GM12874 (cell line): ENCODE results near the gene SLC25A29.

Source experiments
- TF ChIP-seq, protein P1 (sequence below): IDR thresholded peaks from 2 replicates; pipeline ENCODE4 v1.5.1; 2011; ENCODE audit warnings: low read depth, mild to moderate bottlenecking, control low read depth, low read length, moderate library complexity; ENCODE audit not compliant: insufficient read depth

The SLC25A29 gene

DNA sequence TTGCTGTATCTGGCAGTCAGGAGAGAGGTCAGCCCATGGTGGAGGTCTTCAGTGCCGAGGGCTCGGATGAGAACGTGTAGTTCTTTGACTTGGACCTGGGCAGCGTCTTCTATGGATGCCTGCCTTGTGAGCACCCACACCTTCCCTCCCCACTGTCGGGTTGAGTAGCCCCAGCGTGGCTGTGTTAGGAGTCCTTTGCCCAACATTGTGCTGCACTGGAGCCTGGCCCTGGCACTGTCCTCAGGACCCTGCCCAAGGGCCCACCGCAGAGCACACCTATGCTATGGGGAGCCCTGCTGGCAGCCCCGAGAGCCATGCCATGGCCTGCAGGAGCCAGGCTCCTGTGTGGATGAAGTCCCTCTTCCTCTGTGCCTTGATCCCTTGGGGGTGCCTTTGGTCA lies 26.7 kb downstream of the SLC25A29 start:
- TF ChIP-seq, protein P1, sequence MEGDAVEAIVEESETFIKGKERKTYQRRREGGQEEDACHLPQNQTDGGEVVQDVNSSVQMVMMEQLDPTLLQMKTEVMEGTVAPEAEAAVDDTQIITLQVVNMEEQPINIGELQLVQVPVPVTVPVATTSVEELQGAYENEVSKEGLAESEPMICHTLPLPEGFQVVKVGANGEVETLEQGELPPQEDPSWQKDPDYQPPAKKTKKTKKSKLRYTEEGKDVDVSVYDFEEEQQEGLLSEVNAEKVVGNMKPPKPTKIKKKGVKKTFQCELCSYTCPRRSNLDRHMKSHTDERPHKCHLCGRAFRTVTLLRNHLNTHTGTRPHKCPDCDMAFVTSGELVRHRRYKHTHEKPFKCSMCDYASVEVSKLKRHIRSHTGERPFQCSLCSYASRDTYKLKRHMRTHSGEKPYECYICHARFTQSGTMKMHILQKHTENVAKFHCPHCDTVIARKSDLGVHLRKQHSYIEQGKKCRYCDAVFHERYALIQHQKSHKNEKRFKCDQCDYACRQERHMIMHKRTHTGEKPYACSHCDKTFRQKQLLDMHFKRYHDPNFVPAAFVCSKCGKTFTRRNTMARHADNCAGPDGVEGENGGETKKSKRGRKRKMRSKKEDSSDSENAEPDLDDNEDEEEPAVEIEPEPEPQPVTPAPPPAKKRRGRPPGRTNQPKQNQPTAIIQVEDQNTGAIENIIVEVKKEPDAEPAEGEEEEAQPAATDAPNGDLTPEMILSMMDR = no peak

DNA sequence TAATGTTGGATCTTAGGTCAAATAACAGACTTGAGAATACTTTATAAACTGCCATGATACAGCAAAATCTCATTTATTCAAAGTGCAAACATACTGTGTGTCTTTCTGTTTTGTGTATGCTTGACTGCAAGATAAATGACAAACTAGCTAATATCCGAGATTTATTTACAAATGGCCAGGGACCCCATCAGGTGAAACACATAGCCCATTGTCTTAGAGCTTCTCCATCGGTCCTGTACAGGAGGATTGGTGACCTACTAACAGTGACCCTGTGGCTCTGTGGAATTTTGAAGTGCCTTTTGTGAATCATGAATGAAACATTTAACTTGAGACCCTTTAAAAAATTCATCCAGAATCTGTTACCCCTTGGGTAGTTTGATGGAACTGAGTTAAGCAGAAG lies 27.1 kb downstream of the SLC25A29 start:
- TF ChIP-seq, protein P1 = no peak

DNA sequence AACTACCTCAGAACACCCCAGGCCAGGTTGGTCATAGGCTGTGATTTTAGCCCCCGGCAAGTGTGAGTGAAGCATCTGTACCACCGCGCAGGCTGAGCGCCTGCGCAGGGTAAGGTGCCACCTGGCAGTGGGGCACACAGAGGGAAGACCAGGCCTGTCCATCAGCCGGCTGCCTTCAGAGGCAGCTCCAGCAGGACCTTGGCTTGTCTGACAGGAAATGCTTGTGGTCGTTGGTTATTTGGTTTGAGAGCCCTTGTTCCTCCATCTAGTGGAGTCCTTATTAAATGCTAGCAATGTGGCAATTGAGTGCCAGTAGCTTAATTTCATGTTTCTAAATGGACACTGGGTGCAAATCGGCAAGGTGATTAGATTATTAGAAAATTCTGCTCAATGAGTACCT lies 27.5 kb downstream of the SLC25A29 start:
- TF ChIP-seq, protein P1 = no peak

DNA sequence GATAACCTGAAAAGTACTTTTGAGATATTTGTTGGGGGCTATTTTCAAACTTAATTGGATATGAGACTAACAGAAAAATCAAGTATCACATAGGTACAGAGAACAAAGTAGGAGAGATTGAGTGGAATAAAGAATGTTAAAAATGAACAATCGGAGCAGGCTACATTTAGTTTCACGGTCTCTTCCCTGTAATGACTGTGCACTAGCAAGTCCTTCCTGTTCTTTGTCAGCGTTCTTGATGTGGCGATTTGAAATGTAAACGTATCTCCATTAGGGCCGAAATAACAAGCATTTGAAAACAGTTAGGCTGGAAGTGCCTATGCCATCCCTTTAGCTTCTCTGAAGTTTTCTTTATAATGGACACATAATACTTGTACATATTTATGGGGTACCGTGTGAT lies 31.0 kb downstream of the SLC25A29 start:
- TF ChIP-seq, protein P1 = no peak

DNA sequence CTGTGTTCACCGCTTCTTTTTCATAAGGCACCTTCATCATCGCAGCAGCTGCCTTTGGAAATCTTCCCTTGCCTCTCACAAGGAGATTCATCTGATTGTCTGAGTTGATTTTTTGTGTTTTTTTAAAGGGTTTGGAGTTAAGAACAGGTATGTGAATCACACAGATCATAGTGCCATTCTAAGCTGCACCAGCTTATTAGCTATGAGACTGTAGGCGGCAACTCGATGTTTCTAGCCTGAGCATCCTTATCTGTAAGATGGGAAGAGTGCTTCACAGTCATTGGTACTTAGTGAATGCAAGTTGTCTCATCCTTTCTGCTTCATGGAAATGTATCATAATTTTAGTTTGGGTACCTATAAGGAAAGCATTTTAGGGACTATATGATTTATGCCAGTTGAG lies 32.0 kb downstream of the SLC25A29 start:
- TF ChIP-seq, protein P1 = no peak

DNA sequence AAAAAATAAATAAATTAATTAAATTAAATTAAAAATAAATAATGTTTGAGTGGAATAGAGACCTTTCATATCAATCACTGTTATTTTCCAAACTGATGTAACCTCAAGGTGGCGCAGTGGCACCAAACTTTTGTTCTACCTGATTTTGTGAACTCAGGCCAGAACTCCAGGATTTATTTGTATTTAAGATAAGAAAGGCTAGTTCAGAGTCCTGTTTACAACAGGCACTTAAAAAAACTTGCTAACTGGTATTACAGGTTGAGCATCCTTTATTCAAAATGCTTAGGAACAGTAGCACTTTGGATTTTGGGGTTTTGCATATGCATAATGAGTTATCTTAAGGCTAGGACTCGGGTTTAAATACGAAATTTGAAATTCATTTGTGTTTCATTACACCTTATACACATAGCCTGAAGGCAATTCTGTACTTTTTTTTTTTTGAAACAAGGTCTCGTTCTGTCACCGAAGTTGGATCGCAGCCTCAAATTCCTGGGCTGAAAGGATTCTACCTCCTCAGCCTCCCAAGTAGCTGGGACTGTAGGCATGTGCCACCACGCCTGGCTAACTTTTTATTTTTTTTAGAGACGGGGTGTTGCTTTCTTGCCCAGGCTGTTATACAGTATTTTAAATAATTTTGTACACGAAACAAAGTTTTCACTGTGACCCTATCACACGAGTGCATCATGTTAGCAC lies 34.9 kb downstream of the SLC25A29 start:
- TF ChIP-seq, protein P1 = peak; percentile 30; the same call in 1 of the 2 replicates

DNA sequence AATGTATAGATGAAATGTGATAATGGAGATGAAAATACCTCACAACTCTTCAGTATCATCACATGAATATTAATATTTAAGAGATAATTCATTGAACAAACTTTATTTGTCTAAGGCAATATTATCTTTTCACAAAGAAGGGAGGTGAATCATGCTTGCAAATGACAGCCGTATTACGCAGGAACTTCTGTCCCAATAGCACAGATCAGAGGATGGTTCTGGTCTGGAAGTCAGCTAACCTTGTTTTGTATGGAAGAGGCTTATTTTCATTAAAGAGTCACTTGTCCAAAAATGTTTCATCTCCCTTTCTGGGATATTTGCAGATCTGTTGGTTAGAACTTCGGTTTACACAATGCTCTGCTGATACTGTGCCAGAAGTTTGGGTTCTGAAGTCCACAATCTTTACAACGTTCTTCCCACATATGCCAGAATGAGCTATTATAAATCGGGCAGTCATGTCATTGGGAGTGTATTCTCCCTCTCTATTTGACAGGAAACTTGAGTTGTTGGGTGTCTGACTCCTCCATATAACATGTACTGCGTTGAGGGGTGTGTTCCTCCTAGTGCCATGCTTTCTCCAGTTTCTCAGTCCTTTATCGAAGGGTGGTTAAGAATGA lies 37.5 kb downstream of the SLC25A29 start:
- TF ChIP-seq, protein P1 = no peak
